Right forelimb (tissue), 1 donor: ENCODE data around the gene ABCB8.
"Not testable (repeated sequence)": the region's sequence is repeated elsewhere in the genome, so short reads cannot be mapped to it uniquely, and the experiment has no call there.

Source experiments
- DNase-seq: peaks from one replicate; pipeline ENCODE4 v3.0.0-alpha.2; 2018

ABCB8 gene

GRCh38 chr7:151015967-151016366 lies 12.3 kb upstream of the ABCB8 start:
- DNase-seq: no peak

- no peak for DNase-seq
Measured at GRCh38 chr7:151016505-151016904, 11.7 kb upstream of the ABCB8 start.

- no peak for DNase-seq
Measured at GRCh38 chr7:151016942-151017341, 11.3 kb upstream of the ABCB8 start.

GRCh38 chr7:151017370-151017952 lies 10.8 kb upstream of the ABCB8 start:
- no peak for DNase-seq

GRCh38 chr7:151017953-151018420 lies 10.3 kb upstream of the ABCB8 start:
- DNase-seq: peak; percentile 88

GRCh38 chr7:151018421-151019129 lies 9.7 kb upstream of the ABCB8 start:
- DNase-seq: peak; percentile 70

- no peak for DNase-seq
Measured at GRCh38 chr7:151019130-151019447, 9.2 kb upstream of the ABCB8 start.

GRCh38 chr7:151020231-151020630 lies 8.0 kb upstream of the ABCB8 start:
- no peak for DNase-seq

- DNase-seq: no peak
Measured at GRCh38 chr7:151023232-151023631, 5.0 kb upstream of the ABCB8 start.

- DNase-seq: no peak
Measured at GRCh38 chr7:151024435-151025056, 3.7 kb upstream of the ABCB8 start, which contains the start of gene ATG9B. Gene ATG9B, minus strand, starts transcription at chr7:151024494. Its CDS starts 71 bp downstream, at chr7:151024423.

- DNase-seq: no peak
Measured at GRCh38 chr7:151025924-151026671, 2.2 kb upstream of the ABCB8 start.

GRCh38 chr7:151026771-151027727 lies 1.2 kb upstream of the ABCB8 start:
- not testable (repeated sequence) for DNase-seq

GRCh38 chr7:151027728-151028130 lies 521 bp upstream of the ABCB8 start:
- DNase-seq: not testable (repeated sequence)

GRCh38 chr7:151028948-151029501 lies 775 bp downstream of the ABCB8 start:
- DNase-seq: no peak

- no peak for DNase-seq
Measured at GRCh38 chr7:151031011-151031410, 2.8 kb downstream of the ABCB8 start.

GRCh38 chr7:151032936-151033863 lies 5.0 kb downstream of the ABCB8 start:
- no peak for DNase-seq

- DNase-seq: no peak
Measured at GRCh38 chr7:151033864-151034249, 5.6 kb downstream of the ABCB8 start.

GRCh38 chr7:151034312-151035025 lies 6.2 kb downstream of the ABCB8 start:
- no peak for DNase-seq

GRCh38 chr7:151035026-151035717 lies 6.9 kb downstream of the ABCB8 start:
- no peak for DNase-seq
